GM19099 (cell line): Measurements from ENCODE around the gene EVI2A.
A peak's percentile ranks its signal among the peaks of the same experiment; 100 is the strongest.

Experiments used
- POLR2A ChIP-seq: IDR thresholded peaks from 3 replicates; pipeline ENCODE4 v1.6.1; 2011; ENCODE audit warnings: low read depth; ENCODE audit not compliant: insufficient read length; ENCODE audit errors: extremely low read depth

The EVI2A gene, protein sequence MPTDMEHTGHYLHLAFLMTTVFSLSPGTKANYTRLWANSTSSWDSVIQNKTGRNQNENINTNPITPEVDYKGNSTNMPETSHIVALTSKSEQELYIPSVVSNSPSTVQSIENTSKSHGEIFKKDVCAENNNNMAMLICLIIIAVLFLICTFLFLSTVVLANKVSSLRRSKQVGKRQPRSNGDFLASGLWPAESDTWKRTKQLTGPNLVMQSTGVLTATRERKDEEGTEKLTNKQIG

DNA sequence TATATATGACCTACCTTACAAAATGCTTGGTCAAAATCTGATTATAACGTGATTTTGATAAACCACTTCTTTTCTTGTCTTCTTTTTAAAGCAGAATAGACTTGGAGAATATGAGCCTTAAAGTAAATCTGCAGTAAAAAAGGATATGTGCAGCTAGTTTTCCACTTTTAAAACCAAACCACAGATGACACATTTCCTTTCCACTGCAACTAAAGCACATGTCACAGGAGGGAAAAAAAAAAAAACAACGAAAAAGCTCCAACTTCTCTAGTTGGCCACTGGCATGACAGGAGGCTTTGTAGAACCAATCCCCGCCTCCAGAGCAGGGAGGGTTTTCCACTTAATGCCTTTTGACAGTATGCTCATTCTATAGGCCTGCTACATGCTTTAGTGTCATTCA is at the start of gene EVI2A:
Gene EVI2A, minus strand, starts transcription at position 142 of the 400 bp plus-strand sequence. CDS start 2,609 bp downstream, outside the sequence.
- no peak for TF ChIP-seq POLR2A

DNA sequence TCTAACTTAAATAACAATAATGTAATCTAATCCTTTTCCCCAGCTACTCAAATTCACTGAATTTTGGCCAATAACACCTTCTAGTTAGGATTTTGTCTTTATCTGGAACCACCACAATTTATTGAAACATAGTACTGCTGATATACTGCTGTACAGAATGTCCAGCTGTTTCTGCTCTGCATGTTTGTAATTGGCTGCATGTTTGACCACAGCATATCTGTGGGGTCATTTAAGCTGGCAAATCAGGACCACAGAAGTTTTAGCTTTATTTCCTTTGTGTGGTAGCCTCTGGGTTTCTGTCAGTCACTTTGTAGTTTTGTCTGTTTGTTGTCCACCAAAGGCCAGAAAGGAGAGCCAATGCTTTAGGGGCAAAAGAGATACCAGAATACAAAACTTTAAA is 47.8 kb upstream of the EVI2A start:
- TF ChIP-seq POLR2A = no peak

DNA sequence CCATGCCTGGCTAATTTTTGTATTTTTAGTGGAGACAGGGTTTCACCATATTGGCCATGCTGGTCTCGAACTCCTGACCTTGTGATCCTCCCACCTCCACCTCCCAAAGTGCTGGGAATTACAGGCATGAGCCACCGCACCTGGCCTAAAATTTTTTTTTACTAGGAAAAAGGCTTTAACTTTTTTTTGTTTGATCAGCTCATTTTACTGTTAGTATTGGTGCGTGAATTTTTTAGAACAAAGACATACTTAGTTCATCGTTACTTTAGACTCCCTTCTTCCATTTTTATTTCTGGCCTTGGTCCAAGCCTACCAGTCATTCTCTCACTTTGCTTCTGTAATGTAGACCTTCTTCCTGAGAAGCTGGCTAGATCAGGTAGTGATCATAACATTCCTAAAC is 44.7 kb upstream of the EVI2A start:
- TF ChIP-seq POLR2A = no peak

DNA sequence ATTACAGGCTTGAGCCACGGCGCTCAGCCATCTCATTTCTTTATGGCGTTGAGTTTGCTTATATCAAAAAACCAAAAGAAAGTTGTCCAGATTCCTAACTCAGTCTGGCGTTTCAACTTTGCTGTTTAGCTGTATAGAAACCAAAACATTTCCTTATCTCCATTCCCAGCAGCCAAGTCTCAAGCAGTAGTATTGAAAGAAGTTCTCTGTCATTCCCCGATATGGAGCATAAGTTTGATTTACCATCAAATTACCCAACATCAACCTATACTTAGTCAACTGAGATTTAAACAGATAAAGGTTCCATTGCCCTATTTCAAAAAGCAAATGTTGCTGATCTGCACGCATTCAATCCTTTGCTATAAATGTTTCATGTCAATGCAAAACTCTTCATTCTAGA is 42.6 kb upstream of the EVI2A start:
- TF ChIP-seq POLR2A = no peak

DNA sequence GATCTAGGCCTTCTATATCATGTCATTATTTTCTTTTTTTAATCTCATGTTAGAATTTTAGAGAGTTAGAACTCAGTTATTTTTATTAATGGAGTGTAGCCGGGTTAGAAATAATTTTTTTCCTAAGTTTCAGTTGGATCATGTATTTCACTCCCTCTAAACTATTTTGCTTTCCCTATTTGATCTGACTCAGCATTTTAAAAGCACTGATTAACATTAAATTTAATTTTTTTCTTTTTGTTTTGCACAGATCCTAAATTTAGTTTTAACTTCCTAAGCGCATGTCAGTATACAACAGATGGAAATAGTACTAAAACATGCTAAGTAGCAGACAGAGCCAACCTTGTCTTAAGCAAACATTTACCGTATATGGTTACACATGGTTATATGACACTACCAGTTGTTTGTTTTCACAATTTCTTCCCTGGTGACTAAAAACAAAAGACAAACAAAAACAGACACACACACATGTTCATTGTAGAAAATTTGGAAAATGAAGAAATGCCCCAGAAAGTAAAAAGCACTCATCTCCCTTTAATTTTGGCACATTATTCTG is 36.5 kb upstream of the EVI2A start:
- no peak for TF ChIP-seq POLR2A

DNA sequence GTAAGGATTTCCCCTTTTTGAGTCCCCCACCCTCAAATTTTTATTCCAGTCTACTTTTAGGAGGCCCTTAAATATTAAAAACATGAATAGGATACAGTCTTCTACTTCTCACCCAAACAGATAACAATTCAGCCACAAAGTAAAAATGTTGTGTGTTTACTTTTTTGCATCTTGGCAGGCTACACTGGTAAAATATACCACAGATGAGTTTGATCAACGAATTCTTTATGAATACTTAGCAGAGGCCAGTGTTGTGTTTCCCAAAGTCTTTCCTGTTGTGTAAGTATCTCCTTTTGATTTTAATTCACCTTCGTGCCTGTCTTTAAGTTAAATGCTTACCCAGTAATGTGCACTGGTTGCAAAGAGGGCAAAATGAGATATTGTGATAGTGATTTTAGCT is 35.7 kb upstream of the EVI2A start:
- TF ChIP-seq POLR2A = no peak

DNA sequence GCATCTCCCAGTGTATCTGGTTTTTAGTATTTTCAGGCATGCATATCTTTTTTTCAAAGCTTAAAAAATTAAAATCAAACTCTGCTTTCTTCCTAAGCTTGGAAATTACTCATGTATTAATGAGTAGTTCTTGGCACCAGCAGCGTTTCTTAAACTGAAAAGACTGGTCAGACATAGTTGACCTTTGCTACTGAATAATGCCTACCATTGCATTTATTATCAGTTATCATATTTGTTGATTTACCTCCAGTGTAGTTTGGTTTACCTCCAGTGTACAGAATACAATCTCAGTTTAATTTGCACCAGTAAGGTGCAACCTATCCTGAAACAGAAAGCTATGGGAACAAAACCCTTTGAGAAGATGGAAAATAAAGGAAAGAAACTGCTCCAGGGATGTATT is 34.5 kb upstream of the EVI2A start:
- TF ChIP-seq POLR2A = no peak

DNA sequence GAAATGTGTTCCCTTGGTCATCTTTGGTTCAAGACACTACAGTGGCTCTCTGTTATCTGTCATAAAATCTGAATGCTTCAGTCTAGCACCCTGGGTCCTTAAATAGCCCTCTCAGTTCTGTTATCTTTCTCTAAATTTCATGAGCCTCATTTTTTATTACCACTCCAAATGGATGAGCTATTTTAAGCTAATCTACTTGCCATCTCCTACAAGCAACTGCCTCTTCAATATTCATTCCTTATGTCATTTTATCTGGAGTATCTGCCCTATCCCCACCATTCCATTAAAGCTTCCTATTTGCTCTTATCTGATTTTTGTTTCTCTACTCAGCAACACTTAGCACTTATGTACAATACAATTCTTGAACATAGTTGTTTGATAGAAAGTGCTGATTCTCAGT is 28.0 kb upstream of the EVI2A start:
- TF ChIP-seq POLR2A = no peak

DNA sequence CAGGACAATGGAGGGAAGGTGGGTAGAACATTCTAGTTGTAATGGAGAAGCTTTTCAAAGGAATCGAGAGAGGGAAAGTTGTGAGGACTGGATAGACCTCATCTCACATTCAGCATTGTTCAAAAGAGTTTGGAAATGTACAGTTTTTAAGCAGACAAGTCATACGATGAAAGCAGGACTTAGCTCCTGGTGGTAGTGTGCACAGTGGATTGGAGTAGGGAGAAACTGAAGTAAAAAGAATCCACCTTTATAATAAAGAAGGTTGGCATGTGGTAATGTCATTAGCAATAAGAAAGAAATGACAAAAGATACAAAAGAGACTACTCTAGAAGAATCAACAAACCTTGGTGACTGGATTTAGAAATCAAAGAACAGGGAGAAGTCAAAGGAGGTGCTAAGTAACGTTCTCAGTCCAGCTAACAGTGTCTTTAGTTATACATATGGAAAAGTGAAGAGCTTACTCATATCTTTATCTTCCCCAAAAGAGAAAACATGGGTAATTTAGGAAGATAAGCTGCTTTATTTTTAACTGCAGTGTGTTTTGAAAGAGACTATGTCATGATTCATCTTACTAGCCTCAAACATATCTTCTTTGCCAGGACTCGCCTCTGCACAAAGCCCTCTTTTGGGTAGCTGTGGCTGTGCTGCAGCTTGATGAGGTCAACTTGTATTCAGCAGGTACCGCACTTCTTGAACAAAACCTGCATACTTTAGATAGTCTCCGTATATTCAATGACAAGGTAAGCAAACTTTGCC is 18.7 kb upstream of the EVI2A start:
- no peak for TF ChIP-seq POLR2A

DNA sequence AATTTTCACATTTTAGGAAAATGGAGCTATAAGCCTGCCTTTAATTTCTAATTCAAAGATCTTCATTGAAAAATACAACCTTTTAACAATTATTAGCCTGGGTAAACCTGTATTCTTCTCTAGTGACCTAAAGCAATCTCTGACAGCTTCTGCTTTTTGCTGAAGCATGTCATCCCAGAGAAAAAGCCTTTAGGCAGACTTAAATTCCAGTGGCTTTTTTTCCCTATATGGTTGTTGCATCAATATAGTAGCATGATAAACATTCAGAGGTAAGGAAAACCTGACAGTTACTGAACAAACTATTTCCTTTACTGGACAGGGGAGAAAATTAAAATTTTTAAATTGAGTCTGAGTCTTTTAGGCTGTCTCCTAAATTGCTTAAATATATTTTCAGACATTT is 7.8 kb upstream of the EVI2A start:
- TF ChIP-seq POLR2A = no peak

DNA sequence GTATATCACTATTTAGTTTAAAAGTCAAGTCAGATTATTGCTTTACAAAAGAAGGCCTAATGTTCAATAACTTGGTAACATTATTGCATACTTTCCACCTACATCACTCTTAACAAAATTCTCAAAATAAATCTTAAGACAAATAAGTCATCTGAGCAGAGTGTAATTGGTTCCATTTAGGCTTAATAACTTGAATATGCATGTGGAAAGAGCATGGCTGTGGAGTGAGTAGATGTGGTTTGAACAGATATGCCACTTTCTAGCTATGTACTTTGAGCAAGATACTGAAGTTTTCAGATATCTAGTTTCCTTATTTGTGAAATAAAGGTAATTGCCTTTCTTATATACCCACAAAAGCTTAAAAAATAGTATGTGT is 6.7 kb upstream of the EVI2A start:
- no peak for TF ChIP-seq POLR2A

DNA sequence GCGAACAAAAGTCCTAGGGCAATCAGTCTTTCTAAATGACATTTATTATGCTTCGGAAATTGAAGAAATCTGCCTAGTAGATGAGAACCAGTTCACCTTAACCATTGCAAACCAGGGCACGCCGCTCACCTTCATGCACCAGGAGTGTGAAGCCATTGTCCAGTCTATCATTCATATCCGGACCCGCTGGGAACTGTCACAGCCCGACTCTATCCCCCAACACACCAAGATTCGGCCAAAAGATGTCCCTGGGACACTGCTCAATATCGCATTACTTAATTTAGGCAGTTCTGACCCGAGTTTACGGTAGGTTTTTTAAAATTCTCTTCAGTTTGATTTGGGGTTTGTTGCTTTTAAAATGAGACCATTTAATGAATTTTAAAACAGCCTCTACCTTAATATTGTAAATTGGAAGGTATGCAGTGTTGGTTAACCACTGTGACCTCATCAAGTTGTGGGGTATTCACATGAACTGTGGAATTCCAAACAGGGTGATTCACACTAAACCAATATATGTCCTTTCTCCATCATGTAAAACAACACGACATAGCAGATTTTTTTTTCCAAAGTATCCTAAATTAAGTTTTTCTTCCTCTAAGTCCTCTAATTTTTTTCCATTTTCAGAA is 6.2 kb upstream of the EVI2A start:
- TF ChIP-seq POLR2A = no peak

DNA sequence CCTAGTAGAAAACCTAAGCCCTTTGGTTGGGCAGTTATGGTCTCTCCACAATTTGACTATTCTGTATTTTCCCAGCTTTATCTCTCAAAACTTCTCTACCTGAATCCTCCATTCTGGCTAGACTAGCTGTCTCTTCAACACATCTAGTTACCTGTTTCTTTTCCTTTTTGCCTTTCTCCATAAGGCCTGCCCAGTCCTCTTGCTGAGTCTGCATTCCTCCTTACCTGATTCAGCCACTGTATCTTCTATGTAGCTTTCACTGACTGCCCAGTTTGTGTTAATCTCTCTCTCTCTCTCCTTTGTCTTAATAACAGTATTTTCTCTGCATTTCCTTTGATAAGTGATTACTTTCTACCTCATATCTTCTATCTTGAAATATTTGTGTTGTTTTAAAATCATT is 2.1 kb upstream of the EVI2A start:
- TF ChIP-seq POLR2A = no peak

DNA sequence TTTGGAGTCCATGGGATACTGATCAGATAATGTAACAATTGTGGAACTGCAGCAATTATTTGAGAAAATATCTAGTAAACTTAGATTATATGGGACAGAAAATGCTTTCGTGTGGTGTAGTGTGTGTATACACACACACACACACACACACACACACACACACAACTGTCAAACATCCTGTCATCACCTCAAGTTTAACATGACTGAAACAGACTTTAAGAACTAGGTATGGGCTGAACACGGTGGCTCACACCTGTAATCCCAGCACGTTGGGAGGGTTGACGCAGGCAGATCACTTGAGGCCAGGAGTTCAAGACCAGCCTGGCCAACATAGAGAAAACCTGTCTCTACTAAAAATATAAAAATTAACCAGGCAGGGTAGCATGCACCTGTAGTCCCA is 544 bp upstream of the EVI2A start:
- TF ChIP-seq POLR2A = no peak

DNA sequence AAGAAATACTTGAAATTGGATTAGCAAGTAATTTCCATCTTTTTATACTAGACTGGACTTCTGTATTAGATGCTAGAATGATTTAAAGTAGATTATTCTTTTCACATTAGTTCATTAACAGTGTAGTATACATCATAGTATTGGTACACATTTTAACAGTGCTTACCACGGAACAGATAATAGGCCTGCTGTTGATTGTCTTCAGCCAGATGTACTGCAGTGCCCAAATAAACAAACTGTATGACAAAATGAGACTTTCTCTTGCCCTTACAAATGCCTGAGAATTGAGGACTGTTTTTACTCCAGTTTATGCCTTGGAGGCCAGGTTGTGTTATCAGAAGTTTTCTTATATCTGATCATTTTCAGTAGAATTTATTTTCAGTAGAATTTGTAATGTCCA is 631 bp downstream of the EVI2A start:
- TF ChIP-seq POLR2A = peak; percentile 22

DNA sequence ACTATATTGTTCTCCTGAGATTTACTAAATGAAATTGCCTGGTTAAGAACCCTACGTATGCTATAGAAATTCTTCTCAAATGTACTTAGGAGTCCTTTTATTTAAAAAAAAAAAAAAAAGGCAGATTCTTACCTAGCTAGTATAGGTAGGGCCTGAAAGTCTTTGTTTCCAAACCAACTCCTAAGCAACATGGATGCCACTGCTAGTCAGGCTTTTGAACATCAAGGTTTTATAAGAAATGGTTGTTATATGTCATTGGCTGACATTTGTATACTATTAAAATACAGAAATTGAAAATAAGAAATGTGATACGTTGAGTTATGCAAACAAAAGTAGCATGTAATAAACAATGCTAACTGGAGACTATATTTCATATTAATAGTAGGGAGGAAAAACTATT is 1.2 kb downstream of the EVI2A start:
- TF ChIP-seq POLR2A = no peak
